ENCODE data around the gene SCART1. TPM values are rescaled to one million over a fixed set of nuclear protein-coding genes. Genes with fewer than 3 reads are reported as not detected.

The SCART1 gene
- total RNA-seq, 4 donors from 2014 or later = 1.2 to 10.7 (median 2.0) TPM

DNA sequence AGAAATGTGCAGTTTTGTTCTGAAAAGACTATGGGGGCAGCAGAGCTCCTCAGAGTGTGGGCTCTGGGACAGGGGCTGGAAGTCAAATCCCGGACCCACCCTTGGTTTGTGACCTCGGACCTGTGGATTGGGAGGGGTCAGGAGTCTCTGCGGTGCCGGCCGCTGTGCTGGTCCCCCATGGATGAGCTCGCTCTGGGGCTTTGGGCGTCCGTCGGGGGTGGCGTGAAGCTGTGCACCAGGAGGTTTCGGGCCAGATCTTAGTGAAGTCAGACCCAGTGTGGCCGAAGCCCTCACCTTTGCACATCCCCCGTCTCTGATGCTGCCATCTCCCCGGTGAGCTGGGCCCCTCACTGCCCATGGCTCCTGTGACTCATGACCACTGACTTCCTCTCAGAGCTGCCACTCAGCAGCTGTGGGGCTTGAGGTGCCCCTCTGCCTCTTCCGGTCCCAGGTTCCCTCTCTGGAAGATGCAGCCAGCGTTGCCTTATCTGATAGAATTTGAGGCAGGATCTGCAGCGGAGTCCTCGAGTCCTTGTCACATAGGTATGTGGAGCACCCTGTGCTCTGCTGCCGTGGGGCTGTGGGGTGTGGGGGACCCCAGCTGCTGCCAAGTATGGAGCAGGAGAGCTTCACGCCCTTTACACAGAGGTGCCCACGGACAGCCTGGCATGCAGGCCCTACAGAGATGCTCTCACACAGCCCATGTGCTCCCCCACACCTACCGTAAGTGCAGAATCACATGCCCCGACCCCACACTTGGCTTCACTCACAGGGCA is 11.4 kb upstream of the SCART1 start:
- Histone ChIP-seq H3K4me3 (no peak overlapping the region), H3K4me1 (no peaks in the 10 kb centered on the region), H3K9me3 (peaks cover 3% of the 10 kb centered on the region), H3K27me3 (no peaks in the 10 kb centered on the region), H3K27ac (no peak overlapping the region), H3K36me3 (no peaks in the 10 kb centered on the region)
- 87% methylated on average over 19 of the region's 23 CpGs for WGBS
- no peak for TF ChIP-seq EP300 (IDR thresholded peaks at IDR 0.05)
- no peak for TF ChIP-seq POLR2A (IDR thresholded peaks at IDR 0.05)
- peak in 1 of 2 donors; percentile 72 for DNase-seq (ENCODE audit: low spot score in 2 of 2)

DNA sequence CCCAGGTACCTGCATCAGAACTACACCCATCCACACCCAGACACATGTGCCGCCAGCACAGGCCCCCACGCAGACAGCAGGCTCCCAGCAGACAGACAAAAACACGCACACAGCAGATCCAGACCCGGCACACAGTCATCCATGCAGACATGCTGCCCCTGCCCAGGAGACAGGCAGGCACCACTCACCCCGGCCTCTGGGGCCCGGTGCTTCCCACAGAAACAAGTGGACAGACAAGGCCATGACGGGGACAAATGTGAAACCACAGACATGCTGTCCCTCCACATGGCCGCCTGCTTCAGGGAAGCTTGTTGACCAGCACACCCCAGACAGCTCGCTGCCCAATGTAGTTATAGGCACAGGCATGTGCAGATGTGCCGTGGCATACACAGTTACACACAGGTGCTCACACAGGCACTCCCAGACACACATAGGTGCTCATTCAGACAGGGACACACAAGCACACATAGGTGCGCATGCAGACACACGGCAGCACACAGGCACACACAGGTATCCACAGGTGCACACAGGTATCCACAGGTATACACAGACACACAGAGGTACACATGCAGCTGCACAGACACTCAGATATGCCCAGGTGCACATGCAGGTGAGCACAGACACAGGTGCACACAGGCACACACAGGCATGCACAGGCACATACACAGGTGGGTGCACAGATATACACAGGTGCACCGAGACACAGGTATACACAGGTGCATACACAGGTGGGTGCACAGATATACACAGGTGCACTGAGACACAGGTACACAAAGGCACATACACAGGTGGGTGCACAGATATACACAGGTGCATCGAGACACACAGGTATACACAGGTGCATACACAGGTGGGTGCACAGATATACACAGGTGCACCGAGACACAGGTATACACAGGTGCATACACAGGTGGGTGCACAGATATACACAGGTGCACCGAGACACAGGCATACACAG is 10.5 kb upstream of the SCART1 start:
- Histone ChIP-seq H3K27ac (no peak overlapping the region), H3K27me3 (no peaks in the 10 kb centered on the region), H3K36me3 (no peaks in the 10 kb centered on the region), H3K4me3 (no peak overlapping the region), H3K4me1 (no peaks in the 10 kb centered on the region), H3K9me3 (peaks cover 12% of the 10 kb centered on the region)
- DNase-seq (ENCODE audit: low spot score in 2 of 2) = peak in 1 of 2 donors; percentile 70
- 79% methylated on average over 13 of the region's 16 CpGs for WGBS
- TF ChIP-seq POLR2AphosphoS5 (IDR thresholded peaks at IDR 0.05) (no peak), POLR2A (IDR thresholded peaks at IDR 0.05) (no peak), EP300 (IDR thresholded peaks at IDR 0.05) (no peak)
- TF ChIP-seq, protein P1, sequence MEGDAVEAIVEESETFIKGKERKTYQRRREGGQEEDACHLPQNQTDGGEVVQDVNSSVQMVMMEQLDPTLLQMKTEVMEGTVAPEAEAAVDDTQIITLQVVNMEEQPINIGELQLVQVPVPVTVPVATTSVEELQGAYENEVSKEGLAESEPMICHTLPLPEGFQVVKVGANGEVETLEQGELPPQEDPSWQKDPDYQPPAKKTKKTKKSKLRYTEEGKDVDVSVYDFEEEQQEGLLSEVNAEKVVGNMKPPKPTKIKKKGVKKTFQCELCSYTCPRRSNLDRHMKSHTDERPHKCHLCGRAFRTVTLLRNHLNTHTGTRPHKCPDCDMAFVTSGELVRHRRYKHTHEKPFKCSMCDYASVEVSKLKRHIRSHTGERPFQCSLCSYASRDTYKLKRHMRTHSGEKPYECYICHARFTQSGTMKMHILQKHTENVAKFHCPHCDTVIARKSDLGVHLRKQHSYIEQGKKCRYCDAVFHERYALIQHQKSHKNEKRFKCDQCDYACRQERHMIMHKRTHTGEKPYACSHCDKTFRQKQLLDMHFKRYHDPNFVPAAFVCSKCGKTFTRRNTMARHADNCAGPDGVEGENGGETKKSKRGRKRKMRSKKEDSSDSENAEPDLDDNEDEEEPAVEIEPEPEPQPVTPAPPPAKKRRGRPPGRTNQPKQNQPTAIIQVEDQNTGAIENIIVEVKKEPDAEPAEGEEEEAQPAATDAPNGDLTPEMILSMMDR (IDR thresholded peaks at IDR 0.05) = no peak

DNA sequence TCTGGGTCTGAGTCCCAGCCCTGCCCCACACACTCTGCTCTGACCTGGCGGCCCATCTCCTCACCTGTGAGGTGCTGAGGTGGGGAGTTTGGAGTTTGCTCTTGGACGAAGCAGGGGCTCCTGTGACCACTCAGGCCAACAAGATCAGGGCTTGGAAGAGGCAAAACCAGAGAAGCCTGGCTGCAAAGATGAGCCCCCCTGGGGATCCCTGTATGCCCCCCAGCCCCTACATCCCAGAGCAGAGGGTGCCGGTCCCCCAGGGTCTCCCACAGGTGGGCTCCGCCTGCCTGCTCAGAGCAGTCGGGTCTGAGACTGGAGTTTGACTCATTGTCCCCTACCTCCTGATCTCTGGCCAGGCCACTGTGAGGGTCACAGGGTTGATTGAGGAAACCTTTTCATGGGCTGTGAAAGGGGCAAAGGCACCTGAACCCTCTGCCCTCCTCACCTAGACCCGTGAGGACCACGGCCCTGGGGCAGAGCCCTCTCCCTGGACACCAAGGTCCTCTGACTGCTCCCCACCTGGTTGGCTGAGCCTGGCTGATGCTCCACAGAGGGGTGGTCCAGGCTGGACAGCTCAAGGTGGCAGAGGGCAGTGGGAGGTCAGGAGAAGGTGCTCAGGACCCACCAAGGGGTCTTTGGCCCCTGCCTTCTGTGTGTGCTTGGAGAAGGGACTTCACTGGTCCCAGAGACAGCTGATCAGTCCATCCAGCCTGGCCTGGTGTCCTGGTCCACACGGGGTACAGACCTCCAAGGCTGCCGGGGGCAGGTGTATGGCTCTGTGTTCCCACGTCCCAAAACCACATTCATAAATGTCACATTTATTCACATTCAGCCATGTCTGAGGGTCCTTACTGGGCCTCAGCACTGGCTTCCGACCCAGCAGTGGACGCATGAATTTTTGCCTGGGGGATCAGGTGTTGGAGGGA is 9.1 kb upstream of the SCART1 start:
- 93% methylated on average over 9 of the region's 12 CpGs for WGBS
- peaks cover 24% of the 10 kb centered on the region for H3K9me3 ChIP-seq
- H3K36me3 ChIP-seq = no peaks in the 10 kb centered on the region
- peak in 1 of 2 donors; percentile 60 for DNase-seq (ENCODE audit: low spot score in 2 of 2)
- H3K27ac ChIP-seq = no peak overlapping the region
- H3K4me1 ChIP-seq = no peaks in the 10 kb centered on the region
- no peak for TF ChIP-seq EP300 (IDR thresholded peaks at IDR 0.05)
- TF ChIP-seq, protein P1 (IDR thresholded peaks at IDR 0.05) = no peak
- no peak for TF ChIP-seq POLR2A (IDR thresholded peaks at IDR 0.05)
- H3K27me3 ChIP-seq = no peaks in the 10 kb centered on the region
- no peak overlapping the region for H3K4me3 ChIP-seq

DNA sequence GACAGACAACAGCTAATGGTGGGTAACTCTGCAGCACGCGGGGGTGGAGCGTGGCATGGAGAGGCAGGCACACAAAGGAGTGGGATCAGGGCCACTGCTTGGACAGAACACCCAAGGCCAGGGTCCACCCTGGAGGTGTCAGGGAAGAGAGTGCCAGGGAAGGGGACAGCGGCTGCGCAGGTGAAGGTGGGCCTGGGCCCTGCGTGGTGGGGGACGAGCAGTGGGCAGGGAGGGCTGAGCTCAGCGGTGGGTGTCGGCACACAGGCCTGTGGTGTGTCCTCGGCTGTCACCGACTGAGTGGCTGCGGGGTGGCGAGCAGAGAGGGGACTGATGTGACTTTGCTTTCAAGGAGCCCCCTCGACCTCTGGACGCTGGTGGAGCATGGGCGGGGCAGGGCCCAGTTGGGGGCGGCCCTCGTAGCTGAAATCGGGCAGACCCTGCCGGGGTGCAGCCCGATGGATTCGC is 8.4 kb upstream of the SCART1 start:
- DNase-seq (ENCODE audit: low spot score in 2 of 2) = peak in 1 of 2 donors; percentile 74
- no peak for TF ChIP-seq POLR2A (IDR thresholded peaks at IDR 0.05)
- no peak for TF ChIP-seq EP300 (IDR thresholded peaks at IDR 0.05)
- TF ChIP-seq POLR2AphosphoS5 (IDR thresholded peaks at IDR 0.05) = no peak
- TF ChIP-seq, protein P1 (IDR thresholded peaks at IDR 0.05) = no peak

More for the DNA sequence above, 8.4 kb upstream of the SCART1 start:
- Histone ChIP-seq H3K36me3 (no peaks in the 10 kb centered on the region), H3K27me3 (no peaks in the 10 kb centered on the region), H3K4me1 (no peaks in the 10 kb centered on the region), H3K4me3 (no peak overlapping the region), H3K27ac (no peak overlapping the region), H3K9me3 (peaks cover 24% of the 10 kb centered on the region)
- WGBS = 91% methylated on average over 22 of the region's 22 CpGs
